Measurements from ENCODE around the gene C10orf105.
A peak's percentile ranks its signal among the peaks of the same experiment; 100 is the strongest.

Gene C10orf105

DNA sequence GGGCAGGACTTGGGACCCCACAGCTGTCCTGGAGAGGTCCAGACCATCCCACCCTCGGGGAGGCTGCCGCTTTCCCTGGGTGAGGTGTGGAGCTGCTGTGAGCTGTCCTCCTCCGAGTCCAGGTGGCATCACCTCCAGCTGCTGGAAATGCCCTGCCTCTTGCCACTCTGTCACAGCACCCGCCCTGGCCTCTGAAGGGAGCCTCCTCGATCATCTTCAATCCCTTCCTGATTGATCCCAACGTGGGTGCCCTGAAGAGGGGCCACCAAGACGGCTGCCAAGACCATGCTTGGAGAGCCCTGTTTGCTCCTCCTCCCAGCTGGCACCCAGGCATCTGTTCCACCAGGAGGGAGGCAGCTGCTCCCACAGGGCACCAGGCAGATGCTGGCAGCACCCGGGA is 4.6 kb downstream of the C10orf105 start:
- TF ChIP-seq, protein P1, sequence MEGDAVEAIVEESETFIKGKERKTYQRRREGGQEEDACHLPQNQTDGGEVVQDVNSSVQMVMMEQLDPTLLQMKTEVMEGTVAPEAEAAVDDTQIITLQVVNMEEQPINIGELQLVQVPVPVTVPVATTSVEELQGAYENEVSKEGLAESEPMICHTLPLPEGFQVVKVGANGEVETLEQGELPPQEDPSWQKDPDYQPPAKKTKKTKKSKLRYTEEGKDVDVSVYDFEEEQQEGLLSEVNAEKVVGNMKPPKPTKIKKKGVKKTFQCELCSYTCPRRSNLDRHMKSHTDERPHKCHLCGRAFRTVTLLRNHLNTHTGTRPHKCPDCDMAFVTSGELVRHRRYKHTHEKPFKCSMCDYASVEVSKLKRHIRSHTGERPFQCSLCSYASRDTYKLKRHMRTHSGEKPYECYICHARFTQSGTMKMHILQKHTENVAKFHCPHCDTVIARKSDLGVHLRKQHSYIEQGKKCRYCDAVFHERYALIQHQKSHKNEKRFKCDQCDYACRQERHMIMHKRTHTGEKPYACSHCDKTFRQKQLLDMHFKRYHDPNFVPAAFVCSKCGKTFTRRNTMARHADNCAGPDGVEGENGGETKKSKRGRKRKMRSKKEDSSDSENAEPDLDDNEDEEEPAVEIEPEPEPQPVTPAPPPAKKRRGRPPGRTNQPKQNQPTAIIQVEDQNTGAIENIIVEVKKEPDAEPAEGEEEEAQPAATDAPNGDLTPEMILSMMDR (conservative IDR thresholded peaks at IDR 0.05; ENCODE audit: low read length): no peak
- no peak for DNase-seq (ENCODE audit: low read depth)
- no peak overlapping the region for H3K4me3 ChIP-seq (ENCODE audit: low read length)

DNA sequence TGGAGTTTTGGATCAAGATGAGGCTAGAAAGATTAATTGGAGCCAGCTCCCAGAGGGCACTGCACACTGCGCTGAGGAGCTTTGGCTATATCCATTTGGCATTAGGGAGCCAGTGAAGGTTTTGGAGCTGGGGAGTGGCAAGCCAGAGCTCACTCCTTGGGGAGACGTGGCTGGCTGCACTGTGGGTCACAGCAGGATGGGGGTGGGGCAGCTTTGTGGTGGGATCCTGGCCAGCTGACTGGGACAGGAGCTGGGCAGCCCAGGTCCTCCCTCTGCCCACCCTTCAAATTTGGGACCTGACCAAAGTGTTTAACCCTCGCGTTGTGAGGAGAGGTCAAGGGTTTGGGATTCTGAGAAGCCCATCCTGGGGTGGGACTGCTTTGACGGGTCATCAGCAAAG is 5.0 kb downstream of the C10orf105 start:
- no peak for DNase-seq (ENCODE audit: low read depth)
- TF ChIP-seq, protein P1 (conservative IDR thresholded peaks at IDR 0.05; ENCODE audit: low read length): no peak
- H3K4me3 ChIP-seq (ENCODE audit: low read length): no peak overlapping the region

DNA sequence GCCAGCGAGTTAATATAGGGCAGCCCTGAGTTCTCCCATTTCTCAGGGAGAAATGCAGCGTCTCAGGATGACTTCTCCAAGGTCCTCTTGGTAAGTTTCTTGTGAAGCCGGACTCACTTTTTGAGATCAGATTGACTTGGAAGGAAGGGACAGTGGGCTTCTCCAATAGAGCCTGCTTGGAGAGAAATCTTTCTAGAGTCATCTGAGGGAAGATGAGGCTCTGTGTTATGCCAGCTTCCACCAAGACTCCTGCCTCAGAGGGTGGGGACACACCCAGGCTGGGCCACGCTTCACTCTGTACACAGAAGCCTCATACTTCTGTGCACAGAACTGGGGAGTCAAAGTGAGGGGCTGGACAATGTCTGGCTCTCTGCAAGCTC is 5.6 kb downstream of the C10orf105 start:
- H3K4me3 ChIP-seq (ENCODE audit: low read length): no peak overlapping the region
- DNase-seq (ENCODE audit: low read depth): no peak
- TF ChIP-seq, protein P1 (conservative IDR thresholded peaks at IDR 0.05; ENCODE audit: low read length): no peak

DNA sequence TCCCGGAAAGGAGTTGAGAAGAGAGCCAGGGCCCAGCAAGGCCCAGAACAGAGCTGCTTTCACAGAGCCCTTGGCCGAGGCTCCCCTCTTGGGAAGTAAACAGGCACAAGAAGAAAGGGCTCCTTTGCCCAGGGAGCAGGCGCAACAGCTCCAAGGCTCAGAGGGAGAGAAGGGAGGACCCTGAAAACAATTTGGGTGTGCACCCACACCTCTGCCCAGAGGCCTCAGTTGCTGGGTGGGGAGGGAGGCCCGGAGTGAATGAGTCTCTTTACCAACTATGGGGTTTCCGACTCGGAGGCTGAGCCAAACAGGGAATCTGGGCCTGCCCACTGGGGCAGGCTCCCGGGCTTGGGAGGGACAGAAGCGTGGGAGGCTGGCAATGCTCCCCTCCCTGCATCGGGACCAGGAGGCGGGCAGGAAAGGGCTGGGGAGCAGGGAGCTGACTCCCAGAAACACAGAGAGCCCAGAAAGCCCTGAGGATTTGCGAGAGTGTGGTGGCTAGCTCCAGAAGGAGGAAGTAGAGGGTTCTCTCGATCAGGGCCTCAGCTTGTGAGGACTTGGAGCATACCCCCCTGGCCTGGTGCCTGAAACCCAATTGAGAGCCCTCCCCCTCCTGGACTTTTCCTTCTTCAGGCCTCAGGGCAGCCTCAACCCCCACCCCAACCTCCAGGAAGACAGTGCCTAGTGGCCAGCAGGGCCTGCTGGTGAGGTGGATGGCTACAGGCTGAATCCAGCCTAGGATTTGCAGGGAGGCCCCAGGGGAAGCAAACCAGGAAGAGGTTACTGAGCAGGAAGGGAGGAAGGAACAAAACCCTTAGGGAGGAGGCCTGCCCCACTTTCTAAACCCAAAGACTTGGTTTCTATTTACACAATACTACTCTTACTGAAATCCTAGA is 6.2 kb downstream of the C10orf105 start:
- DNase-seq (ENCODE audit: low read depth): peak; percentile 92
- TF ChIP-seq, protein P1 (conservative IDR thresholded peaks at IDR 0.05; ENCODE audit: low read length): peak; percentile 47
- H3K4me3 ChIP-seq (ENCODE audit: low read length): no peak overlapping the region; the same call in 1 of the 2 replicates

DNA sequence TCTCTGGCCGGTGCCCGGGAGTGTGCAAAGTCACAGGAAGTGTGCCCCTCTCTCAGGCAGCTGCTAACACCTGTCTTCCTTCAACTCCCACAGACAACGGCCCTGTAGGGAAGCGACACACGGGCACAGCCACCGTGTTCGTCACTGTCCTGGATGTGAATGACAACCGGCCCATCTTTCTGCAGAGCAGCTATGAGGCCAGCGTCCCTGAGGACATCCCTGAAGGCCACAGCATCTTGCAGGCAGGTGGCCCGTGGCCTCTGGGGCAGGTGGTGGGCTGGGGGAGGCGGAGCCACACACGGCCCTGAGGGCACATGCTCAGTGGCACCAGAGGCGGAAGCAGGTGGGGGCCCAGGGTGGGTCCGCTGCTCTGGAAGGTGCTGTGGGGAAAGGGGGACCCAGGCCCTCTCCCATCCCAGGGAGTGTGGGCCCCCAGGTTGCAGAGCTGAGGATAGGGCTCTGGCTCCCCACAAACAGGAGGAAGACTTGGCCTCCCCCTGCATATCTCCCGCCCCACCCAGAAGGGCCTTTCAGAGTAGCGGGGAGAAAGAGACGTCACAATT is 6.9 kb downstream of the C10orf105 start:
- DNase-seq (ENCODE audit: low read depth): no peak
- H3K4me3 ChIP-seq (ENCODE audit: low read length): no peak overlapping the region
- TF ChIP-seq, protein P1 (conservative IDR thresholded peaks at IDR 0.05; ENCODE audit: low read length): no peak

DNA sequence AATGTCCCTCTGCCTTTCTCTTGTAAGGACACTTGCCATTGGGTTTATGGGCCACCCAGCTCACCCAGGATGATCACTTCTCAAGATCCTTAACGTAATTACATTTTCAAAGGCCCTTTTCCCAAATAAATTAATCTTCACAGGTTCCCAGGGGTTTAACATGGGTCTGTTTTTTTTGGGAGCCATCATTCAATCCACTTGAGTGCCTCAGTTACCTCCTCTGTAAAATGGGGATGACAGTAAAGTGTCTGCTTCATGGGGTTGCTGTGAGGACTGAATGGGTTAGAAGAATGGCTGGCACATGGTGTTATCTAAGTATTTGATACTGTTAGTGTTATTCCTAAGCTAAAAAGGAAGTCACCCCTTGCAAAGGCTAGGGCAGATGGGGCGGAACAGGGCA is 7.4 kb downstream of the C10orf105 start:
- TF ChIP-seq, protein P1 (conservative IDR thresholded peaks at IDR 0.05; ENCODE audit: low read length): no peak
- H3K4me3 ChIP-seq (ENCODE audit: low read length): no peak overlapping the region
- DNase-seq (ENCODE audit: low read depth): no peak

All from AG10803 (cell line).